ENCODE results near the gene HSF2.

DNA sequence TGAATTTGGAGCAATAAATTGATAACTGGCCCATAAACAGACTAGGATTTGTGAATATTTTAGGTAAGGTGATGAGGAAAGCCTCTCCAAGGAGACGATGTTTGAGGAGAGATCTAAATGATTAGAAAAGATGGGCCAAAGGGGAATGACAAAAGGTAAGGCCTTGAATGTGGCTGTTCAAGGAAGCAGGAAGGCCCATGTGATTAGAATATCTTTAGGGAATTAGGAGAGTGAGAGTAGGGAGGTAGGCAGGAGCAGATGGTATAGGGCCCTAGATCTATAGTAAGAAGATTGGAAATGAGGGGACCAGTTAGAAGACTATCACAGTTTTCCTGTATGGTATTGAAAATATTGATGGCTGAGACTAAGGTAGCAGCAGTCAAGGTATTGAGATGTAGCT, 6.7 kb downstream of the HSF2 start:
- TF ChIP-seq, protein P1, sequence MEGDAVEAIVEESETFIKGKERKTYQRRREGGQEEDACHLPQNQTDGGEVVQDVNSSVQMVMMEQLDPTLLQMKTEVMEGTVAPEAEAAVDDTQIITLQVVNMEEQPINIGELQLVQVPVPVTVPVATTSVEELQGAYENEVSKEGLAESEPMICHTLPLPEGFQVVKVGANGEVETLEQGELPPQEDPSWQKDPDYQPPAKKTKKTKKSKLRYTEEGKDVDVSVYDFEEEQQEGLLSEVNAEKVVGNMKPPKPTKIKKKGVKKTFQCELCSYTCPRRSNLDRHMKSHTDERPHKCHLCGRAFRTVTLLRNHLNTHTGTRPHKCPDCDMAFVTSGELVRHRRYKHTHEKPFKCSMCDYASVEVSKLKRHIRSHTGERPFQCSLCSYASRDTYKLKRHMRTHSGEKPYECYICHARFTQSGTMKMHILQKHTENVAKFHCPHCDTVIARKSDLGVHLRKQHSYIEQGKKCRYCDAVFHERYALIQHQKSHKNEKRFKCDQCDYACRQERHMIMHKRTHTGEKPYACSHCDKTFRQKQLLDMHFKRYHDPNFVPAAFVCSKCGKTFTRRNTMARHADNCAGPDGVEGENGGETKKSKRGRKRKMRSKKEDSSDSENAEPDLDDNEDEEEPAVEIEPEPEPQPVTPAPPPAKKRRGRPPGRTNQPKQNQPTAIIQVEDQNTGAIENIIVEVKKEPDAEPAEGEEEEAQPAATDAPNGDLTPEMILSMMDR (IDR thresholded peaks at IDR 0.05; ENCODE audit: low read depth, low read length) = no peak
- no peak for TF ChIP-seq EZH2phosphoT487 (IDR thresholded peaks at IDR 0.05; ENCODE audit: low read depth)
